Hematopoietic multipotent progenitor cell treated with erythropoietin and hydrocortisone succinate and interleukin-3 and kit ligand, for 4 days (in vitro differentiated cells): ENCODE data around the gene KIF21B.

Experiments used
- DNase-seq: peaks from one replicate; pipeline ENCODE4 v3.0.0-alpha.2; 2015

The KIF21B gene, protein sequence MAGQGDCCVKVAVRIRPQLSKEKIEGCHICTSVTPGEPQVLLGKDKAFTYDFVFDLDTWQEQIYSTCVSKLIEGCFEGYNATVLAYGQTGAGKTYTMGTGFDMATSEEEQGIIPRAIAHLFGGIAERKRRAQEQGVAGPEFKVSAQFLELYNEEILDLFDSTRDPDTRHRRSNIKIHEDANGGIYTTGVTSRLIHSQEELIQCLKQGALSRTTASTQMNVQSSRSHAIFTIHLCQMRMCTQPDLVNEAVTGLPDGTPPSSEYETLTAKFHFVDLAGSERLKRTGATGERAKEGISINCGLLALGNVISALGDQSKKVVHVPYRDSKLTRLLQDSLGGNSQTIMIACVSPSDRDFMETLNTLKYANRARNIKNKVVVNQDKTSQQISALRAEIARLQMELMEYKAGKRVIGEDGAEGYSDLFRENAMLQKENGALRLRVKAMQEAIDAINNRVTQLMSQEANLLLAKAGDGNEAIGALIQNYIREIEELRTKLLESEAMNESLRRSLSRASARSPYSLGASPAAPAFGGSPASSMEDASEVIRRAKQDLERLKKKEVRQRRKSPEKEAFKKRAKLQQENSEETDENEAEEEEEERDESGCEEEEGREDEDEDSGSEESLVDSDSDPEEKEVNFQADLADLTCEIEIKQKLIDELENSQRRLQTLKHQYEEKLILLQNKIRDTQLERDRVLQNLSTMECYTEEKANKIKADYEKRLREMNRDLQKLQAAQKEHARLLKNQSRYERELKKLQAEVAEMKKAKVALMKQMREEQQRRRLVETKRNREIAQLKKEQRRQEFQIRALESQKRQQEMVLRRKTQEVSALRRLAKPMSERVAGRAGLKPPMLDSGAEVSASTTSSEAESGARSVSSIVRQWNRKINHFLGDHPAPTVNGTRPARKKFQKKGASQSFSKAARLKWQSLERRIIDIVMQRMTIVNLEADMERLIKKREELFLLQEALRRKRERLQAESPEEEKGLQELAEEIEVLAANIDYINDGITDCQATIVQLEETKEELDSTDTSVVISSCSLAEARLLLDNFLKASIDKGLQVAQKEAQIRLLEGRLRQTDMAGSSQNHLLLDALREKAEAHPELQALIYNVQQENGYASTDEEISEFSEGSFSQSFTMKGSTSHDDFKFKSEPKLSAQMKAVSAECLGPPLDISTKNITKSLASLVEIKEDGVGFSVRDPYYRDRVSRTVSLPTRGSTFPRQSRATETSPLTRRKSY (N-terminal part only)

DNA sequence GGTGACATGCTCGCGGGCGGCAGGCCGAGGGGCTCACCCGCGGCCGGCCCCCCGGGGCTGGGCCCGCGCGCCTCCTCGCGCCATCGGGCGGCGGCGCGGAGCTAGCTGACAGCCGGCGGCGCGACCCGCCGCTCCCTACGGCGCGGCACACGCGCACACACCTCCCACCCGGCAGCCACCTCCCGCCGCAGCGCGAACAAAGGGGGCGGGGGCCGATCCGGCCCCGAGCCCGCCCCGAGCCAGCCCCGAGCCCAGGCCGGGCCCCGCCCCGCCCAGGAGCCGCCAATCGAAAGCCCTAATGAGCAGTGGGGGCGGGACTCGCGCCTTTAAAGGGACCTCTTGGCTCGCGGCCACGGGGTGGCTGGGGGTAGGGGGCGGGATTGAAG lies at the start of gene KIF21B:
Gene KIF21B, minus strand, starts transcription at position 198 of the 386 bp plus-strand sequence. CDS start 331 bp downstream, outside the sequence.
- peak; percentile 93 for DNase-seq

DNA sequence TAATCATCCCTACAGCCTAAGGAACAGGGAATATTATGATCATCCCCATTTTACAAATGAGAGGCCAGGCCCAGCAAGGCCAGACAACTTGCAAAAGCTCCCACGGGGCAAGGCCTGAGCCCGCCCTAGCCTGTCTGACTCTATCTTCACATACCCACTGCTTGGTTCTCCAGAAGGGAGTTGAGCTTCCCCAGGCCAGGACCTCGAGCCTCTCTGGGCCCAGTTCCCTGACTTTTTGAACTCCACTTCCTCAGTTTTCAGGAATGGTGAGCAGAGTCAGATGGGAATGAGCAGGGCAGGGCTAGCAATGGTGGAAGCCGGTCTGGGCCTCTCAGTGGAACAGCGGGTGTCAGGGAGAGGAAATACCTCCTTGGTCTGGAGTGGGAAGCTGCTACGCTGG lies 49.4 kb upstream of the KIF21B start:
- DNase-seq, result no peak

DNA sequence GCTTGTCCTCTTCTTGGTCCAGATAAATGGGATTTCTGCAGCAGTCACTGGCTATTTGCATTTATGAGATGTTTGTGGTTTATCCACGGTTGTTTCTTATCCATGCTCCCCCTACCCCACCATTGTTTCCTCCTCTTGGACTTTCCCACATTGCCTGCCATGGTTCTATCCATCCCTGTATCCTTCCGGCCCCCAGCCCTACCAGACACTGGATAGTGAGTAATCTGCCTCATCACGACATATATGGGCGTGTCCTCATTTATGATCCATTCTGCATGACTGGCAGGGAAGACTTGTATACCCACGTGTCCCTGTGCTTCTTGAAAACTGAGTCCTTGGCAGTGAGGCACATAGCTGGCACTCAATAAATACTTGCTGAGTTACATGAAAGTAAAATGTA lies 48.6 kb upstream of the KIF21B start:
- DNase-seq, result no peak

DNA sequence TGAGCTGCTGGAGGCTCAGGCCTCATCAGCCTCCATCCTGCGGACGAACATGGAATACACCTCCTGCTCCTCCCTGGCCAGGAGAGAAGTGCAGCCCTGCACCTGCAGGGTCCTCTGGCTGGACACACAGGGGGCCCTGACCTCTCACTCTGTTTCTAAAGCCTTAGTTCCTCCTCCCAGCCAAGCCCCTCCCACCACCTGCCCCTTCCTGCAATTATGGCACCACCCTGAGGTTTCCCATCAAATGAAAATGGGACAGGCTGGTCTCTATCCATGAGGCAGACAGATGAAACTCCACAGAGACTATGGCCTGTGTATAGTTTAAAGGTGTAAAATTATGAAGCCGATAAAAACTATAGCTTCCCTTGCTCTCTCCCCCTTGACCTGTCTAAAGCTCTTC lies 46.1 kb upstream of the KIF21B start:
- DNase-seq, result no peak

DNA sequence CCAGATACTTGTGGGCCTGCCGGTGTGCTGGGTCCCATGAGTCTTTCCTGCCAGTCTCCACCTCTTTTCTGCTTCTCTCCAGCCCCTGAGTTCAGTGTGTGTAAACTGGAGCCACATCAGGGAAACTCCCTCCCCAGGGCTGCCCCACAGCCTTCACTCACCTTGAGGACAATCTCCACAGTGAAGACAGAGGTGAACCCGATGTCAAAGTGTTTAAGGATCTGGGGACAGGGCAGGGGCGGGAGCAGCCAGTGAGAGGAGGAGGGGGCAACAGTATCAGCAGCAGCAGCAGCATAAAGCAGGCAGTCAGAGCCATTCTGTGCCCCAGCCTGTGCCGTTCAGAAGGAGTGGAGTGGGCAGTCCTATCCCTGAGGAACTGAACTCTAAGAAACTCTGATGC lies 45.5 kb upstream of the KIF21B start:
- no peak for DNase-seq

DNA sequence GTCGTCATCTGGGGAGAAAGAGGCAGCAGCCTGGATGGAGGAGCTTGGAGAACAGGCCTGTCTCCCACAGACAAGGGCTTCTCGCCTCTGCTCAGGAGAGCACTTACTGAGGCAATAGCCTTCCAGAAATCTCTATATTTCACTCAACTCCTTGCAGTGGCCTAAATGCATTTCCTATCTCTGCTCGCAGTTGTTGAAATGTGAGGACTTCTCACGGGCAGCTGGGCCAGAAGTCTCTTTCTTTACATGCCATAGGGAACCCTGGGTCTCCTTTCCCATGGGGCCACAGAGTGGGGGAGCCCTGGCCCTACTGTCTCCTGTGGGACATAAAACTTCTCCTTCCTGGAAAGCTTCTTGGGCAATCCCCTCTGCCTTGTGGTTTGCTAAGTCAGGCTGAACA lies 43.5 kb upstream of the KIF21B start:
- no peak for DNase-seq

DNA sequence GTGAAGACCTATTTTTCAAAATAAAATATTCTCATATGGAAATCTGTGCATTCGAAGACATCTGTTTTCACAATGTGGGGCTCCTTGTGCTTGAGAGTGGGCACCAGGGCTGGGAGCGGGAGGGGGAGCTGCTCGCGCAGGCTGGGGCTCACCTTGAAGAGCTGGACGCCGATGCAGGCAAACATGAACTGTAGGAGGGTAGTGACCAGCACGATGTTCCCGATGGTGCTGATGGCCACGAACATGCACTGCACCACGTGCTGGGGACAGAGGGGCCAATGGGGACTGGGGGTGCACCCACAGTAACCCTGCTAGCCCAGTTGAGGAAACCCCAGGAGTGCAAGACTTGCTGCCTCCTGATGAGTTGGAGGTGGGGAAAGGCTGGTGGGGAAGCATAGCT lies 42.2 kb upstream of the KIF21B start:
- DNase-seq, result no peak

DNA sequence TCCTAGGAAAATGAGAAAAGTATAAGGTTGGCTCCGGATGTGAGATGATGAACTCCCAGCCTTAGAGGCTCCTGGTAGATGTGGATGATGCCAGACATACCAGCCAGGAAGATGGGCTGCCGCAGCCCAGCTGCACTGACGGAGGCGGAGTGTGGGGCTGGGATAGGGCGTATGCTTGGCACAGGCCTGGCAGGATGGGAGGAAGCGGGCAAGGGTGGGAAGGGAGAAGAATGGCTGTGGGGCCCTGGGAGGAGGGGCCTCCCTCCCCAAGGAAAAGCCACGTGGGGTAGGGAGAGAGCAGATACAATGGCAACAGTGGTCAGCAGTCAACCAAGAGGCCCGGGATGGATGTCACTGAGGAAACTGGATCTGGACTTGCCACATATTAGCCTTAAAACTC lies 41.3 kb upstream of the KIF21B start:
- DNase-seq, result no peak

DNA sequence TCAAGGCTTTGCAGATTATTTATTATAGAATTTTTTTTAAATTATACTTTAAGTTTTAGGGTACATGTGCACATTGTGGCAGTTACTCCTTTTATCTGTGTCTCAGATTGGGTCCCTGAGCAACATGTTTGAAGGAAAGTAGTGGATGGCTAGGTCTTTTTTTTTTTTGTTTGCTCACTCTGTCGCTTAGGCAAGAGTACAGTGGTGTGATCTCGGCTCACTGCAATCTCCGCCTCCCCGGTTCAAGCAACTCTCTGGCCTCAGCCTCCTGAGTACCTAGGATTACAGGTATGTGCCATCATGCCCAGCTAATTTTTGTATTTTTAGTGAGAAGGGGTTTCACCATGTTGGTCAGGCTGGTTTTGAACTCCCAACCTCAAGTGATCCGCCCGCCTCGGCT lies 39.6 kb upstream of the KIF21B start:
- DNase-seq, result no peak

DNA sequence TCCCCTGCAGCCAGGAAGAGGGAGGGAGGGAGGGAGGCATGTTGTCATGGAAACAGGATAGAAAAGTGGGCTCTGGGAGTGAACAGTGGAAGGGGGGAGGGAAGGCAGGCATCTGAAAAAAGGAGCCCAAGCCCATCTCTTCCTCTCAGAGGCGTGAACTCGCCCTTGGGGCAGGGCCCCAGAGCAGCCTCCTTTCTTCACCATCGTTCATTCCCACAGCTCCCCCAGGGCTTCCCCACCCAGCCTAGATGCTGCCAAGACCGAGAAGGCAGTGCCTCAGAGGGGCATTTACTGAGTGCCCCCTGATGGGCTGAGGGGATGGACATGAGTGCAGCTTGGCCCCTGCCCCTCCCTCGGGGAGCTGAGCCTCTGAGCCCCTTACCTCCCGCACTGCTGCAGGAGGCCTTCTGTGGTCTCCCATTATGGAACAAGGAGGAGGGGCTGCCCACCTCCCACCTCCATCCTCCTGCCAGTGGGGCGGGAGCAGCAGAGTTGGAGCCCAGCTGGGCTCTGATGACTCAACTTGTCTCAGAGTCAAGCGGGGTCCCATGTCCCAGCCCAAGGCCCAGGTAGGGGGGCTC lies 39.1 kb upstream of the KIF21B start:
- DNase-seq, result no peak

DNA sequence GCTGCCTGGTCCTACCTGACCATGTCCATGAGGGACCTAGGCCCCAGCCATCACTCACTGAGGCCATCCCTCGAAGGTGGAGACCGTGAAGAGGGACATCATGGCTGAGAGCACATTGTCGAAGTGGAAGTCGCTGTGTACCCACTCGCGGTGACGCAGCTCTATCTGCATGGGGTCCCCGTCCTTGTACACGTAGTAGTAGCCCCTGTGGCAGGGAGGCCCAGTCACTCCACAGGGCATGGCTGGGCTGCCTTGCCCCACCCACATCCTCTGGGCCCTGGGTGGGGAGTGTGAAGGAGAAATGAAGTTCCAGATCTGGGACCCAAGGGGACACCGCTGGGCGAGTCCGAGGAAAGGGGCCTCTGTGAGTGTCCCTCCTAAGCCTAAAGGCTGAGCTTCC lies 38.4 kb upstream of the KIF21B start:
- DNase-seq, result no peak

DNA sequence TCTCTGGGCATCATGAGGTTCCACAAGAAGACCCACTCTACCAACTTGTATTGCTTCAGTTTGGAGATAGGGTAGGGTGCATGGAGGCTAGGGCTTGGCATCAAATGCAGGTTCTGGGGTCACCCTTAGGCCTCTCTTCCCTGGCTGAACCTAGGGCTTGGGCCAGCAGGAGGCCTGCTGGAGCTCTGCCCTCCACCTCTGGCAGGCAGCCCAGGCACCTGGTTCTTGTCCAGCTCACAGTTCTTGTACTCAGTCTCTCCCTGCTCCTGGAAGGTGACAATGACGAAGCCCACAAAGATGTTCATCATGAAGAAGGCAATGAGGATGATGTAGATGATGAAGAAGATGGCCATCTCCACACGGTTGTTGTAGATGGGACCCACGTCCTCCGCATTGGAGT lies 37.5 kb upstream of the KIF21B start:
- DNase-seq, result no peak

DNA sequence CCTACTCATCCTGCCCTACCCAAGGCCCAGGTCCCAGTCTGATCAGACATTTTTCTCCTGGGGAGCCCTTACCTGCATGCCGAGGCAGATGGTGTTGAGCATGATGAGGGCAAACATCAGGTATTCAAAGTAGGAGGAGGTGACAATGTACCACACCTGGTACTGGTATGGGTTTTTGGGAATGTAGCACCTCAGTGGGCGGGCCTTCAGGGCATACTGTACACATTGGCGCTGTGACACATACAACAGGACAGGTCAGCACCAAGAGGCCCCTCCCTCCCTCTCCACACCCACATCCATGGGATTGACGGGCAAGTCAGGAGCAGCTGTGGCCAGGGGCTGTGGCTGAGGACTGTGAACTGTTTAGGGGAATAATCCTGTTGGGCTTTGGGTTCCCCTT lies 37.1 kb upstream of the KIF21B start:
- no peak for DNase-seq

DNA sequence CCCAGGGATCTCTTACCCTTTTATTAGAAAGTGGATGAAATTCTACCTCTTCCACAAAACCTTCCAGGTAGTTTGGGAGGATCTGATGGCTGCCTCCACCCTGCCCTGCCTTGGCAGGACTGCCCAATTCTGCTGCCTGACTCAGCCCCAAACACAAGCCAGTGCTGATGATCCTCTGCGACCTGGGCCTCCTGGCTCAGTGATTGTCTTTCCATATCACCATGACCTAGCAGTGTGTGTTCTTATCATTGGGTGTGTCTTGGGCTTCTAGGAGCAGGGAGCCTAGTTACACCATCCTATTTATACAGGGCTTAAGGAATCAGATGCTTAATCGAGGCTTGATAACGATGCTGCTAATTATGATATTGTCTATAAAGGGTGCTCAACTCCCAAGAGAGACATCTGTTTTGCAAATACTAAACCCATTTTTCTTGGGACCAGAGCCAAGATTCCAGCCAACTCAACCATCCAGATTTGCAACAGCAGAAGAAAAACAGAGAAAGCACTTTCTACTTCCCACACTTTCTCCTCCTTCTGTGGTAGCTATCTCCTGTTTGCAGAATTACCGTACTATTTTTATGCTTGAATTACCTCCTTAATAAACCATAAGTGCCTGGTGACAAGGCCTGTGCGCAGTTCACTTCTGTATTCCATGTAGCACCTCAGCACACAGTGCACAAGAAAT lies 36.5 kb upstream of the KIF21B start:
- DNase-seq, result no peak

DNA sequence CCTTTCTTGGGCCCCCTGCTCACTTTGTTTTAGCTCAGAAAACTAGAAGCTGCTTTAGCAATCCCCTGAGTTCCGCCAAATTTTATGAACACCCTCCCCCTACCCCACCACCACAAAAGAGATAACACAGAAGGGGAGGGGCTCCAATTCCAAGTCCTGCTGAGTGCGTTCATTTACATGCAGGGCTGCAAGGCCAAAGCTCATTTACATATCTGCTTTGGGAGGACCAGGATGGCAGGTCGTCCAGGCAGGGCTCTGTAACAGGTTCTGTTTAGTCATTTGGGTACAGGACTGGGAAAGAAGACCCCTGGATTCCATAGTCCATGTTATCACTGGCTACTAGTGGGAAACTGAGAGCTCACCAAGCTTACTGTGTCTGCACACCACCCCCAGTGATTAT lies 35.9 kb upstream of the KIF21B start:
- peak; percentile 8 for DNase-seq

DNA sequence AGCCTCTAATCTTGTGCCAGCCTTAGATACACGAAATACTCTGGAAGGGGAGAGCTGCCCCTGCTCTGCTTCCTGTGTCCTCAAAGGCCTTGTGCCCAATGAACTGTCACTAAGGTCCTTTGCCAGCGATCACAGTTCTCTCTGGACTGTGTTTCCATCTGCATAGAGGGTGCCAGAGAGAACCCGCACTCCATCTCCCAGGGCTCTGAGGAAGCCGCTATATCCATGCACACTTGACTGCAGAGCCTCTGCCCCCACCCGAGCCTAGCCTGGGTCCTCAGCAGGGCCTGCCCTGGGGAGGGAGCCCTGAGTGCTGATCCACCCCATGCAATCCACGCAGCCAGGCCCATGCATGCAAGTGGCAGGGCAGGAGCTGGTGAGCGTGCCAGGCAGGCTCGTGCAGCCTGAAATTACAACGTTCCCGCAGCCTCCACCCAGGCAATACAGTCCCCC lies 30.6 kb upstream of the KIF21B start:
- DNase-seq, result no peak

DNA sequence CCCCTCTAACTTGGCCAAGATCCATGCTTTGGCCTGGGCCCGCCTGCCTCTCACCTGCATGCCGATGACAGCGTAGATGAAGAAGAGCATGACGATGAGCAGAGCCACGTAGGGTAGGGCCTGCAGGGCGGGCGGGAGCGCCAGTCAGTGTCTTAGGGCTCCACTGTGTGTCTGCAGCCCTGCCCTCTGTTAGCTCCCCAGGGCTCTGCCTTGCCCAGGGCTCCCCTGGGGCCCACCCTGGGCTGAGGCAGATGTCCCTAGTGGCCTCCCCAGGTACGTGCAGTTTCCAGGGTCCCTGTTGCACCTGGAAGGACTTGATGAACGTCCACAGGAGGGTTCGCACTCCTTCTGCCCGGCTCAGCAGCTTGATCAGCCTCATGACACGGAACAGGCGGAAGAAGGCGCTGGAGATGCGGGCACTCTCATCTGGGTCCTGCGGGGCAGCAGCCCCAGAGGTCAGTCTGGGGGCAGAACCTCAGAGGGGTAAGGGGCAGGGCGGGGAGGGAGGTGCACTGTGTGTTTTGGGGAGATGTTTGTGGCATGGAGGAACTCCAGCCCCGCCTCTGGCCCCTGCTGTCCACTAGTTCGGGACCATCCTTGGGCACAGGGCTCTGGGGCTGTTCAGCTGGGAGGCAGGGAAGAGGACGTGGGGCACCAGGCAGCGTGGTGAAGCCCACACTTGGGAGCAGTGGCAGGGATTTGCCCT lies 29.8 kb upstream of the KIF21B start:
- no peak for DNase-seq

DNA sequence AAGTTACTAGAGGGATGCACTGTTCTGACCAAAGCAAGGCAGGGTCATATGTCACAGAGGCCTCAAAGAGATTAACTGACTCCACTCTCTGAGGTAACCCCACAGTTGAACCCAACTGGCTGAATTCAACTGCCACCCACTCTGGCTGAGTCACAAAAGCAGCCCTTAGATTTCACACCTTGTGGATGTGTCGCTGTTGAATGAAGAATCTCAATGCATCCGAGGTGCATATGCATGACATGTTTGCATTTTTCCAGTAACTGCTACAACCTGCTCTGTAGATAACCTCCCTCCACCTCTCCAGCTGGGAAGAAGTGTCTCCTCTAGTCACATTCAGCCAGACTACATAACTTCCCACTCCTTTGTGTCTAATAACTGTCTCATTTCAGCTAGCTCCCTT lies 27.9 kb upstream of the KIF21B start:
- no peak for DNase-seq

DNA sequence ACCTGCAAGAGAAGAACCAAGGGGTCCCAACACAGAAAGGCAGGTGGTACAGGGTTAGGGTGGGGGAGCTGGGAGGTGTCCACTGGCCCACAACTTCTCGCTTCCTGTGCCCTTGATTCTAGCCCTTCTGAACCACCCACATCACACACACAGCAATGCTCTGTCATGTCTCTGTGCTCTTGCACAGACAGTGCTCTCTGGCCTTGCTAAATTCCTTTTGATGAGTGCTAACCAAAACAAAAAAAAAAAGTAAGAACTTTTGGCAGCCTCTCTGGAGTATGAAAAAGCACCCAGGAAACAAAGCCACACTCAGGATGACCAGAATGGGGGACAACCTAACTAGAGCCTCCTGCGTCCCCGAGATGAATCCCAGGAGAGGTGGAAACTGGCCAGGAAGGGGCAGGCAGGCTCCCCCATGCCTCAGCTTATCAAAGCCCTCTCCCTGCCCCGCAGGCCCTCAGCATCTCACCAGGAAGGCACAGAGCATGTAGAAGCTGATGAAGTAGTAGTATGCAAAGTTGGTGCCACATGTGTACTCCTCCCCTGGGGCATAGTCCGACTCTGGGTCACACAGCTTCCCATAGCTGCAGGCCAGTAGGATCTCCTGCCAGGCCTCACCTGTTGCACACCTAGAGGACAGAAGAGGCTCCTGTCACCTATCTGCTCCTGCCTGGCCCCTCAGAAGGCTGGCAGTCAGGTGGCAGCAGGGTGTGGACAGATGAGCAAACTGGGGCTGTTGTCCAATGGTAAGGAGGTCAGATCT lies 27.2 kb upstream of the KIF21B start:
- no peak for DNase-seq

DNA sequence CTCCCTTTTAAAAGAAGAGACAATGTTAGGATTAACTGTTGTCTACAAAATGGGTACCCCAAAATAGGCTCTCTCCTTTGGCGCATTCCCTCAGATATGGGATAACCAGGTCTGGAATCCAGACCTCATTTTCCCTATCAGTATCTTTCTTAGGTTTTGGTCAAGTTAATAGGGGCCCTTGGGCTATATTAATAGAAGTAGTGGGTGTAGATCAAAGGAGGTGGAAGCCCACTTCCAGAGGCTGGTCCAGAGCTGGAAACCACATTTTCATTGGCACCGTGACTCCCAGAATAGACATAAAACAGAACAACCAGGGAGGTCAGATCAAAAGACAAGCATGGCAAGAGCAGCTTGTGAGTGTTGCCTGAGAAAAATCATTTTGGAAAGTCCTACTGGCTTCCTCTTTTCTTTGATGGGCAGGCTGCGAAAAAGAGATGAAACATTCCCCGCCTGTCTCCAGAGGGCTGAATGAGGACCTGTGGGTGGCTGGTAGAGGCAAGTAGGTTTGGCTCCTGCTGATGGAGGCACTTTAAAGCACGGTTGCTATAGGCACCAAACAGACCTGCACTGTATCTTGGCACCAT lies 25.8 kb upstream of the KIF21B start:
- no peak for DNase-seq

DNA sequence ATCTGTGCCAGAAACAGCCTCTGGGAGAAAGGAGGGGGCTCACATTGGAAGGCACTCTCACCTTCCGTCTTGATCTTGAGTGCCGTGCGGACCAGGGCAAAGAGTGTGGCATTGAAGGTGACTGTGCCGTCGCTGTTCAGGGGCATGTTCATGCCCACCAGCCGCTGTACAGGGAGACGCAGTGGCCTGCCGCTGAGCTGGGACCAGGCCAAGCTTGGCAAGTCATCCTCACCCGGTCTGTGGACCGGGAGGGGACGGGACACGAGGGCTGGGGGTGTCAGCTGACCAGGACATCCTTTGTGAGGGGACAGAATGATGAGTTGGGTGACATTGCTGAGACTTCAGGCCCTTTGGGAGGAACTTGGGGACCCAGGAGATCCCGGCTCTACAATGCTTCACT lies 25.0 kb upstream of the KIF21B start:
- DNase-seq, result no peak
